Activated CD4-positive, alpha-beta T cell treated with anti-CD3 and anti-CD28 coated beads for 36 hours (primary cell): ENCODE results near the gene REST. TPM values are rescaled to one million over a fixed set of nuclear protein-coding genes. Genes with fewer than 3 reads are reported as not detected.

Source experiments
- ATAC-seq: fragments of 200-7000 bp; cut with Tn5 transposase; one replicate; pipeline ENCODE4 v1.10.0; 2021; ENCODE audit warnings: mild to moderate bottlenecking, moderate library complexity
- CTCF ChIA-PET: fragments of 350-600 bp; sonication (Branson Sonifier 250); formaldehyde crosslinking; loops from one replicate; lab custom pipeline; 2021; ENCODE audit warnings: antibody characterized with exemption; lab: Charles Lee
- POLR2A ChIA-PET: fragments of 350-600 bp; sonication (Branson Sonifier 250); formaldehyde crosslinking; loops from one replicate; lab custom pipeline; 2021; ENCODE audit warnings: antibody characterized with exemption, inconsistent platforms; lab: Charles Lee
- DNase-seq: peaks from one replicate; pipeline ENCODE4 v3.0.0-alpha.2; 2020
- H3K27ac Mint-ChIP-seq: one replicate; pipeline ENCODE4 v1.8.0; 2021; ENCODE audit warnings: mixed read lengths
- H3K27me3 Mint-ChIP-seq: one replicate; pipeline ENCODE4 v1.8.0; 2021; ENCODE audit warnings: mixed read lengths
- H3K36me3 Mint-ChIP-seq: one replicate; pipeline ENCODE4 v1.8.0; 2021; ENCODE audit warnings: low read depth, mixed read lengths
- H3K4me1 Mint-ChIP-seq: one replicate; pipeline ENCODE4 v1.8.0; 2021; ENCODE audit warnings: mixed read lengths
- H3K4me3 Mint-ChIP-seq: one replicate; pipeline ENCODE4 v1.8.0; 2021; ENCODE audit warnings: mild to moderate bottlenecking, moderate library complexity, mixed read lengths
- H3K9me3 Mint-ChIP-seq: one replicate; pipeline ENCODE4 v1.8.0; 2021; ENCODE audit warnings: low read depth, mixed read lengths
- intact Hi-C, 2 experiments: fragments of 100-400 bp; cut with DNase I in 1 of 2; cut with micrococcal nuclease in 1 of 2; formaldehyde crosslinking; loops; one replicate each; pipeline versions ENCODE4 v1.14.2 to v1.15.1; 2022 to 2024; cut with DNase I, micrococcal nuclease
- total RNA-seq, 2 experiments: library from RNA; stranded (reverse); gene quantifications; one replicate each; pipeline ENCODE4 v1.2.3, GENCODE V29; 2021

REST gene
- total RNA-seq, 2 experiments from 2014 or later = 44.0 to 44.9 TPM

DNA sequence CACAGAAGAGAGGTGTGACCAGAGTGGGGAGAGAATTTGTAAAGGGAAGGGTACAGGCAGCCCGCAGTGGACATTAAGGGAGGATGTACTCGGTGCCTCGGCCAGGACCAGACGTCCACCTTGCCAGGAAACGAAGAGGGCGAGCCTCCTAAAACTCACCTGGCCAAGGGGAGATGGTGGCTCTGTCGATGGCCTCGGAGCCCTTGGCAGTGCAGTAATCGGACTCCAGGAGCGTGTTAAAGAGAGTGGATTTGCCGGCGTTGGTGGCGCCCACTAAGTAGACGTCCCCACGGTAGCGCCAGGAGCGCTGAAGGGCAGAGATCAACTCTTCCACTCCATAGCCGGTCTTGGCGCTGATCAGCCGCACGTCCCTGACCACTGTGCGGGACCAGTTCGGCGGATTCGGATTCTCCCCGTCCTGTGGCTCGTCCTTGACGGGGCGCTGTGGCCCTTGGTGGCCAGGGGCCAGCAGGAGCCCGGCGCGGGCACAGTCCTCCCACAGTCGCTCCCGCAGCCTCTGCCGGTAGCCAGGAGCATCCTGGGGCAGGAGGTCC lies 68.7 kb downstream of the REST start:
- Mint-ChIP-seq H3K4me3 (peak overlapping the region; percentile 88), H3K36me3 (peaks cover 63% of the 10 kb centered on the region), H3K4me1 (peaks cover 51% of the 10 kb centered on the region), H3K27ac (peak overlapping the region; percentile 76), H3K9me3 (peaks cover 15% of the 10 kb centered on the region), H3K27me3 (no peaks in the 10 kb centered on the region)
- DNase-seq (peak; percentile 26), ATAC-seq (no peak)
- POLR2A ChIA-PET = interaction anchor here (0.6 to 4.2 kb wide), 4 partner anchors 11 to 1404 kb away, joined by 3 to 28 read pairs (median 10); partner anchors contain the start of genes PAICS, PPAT and REST
- intact Hi-C loops = loop anchor here (5.0 kb wide), 6 partner anchors 159 to 1429 kb away; partner anchors contain the start of genes AASDH (in 1 of the 2), CLOCK (in 1 of the 2) and EXOC1 (in 1 of the 2)
- CTCF ChIA-PET = interaction anchor here (2.9 kb wide), 1 partner anchor 68 kb away, joined by 19 read pairs; the partner anchor contains the start of gene REST

DNA sequence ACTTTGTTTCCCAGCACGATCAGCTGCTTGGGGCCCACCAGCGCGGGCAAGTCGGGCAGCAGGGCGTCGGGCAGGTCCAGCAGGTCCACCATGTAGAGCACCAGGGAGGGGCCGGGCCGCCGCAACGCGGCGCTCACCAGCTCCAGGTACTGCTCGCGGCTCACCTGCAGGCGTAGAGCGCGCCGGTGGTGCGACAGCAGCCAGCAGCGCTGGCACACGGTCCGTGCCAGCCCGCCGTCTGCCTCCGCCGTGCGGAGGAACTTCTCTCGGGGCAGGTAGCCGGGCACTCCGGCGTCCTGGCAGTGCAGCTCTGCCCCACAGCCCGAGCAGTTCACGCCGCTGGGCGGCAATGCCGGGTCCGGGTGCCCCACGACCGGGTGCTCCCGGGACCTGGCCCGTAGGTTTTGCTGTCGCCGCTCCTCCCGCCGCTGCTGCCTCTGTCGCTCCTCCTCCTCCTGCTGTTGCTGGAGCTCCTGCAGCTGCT lies 69.2 kb downstream of the REST start:
- Mint-ChIP-seq H3K4me1 (peaks cover 52% of the 10 kb centered on the region), H3K4me3 (peak overlapping the region; percentile 88), H3K27ac (peak overlapping the region; percentile 97), H3K27me3 (no peaks in the 10 kb centered on the region), H3K36me3 (peaks cover 65% of the 10 kb centered on the region), H3K9me3 (peaks cover 15% of the 10 kb centered on the region)
- DNase-seq (peak; percentile 71), ATAC-seq (peak; percentile 14)
- ChIA-PET POLR2A (interaction anchor here (0.8 to 4.2 kb wide), 7 partner anchors 11 to 590 kb away, joined by 3 to 28 read pairs (median 6); partner anchors contain the start of genes AASDH, PAICS, PPAT and REST), CTCF (interaction anchor here (1.0 to 2.9 kb wide), 3 partner anchors 12 to 69 kb away, joined by 3 to 19 read pairs (median 3); partner anchors contain the start of gene REST)
- intact Hi-C loops = loop anchor here (1.0 to 5.0 kb wide), 11 partner anchors 68 to 1582 kb away; partner anchors contain the start of genes AASDH (in 2 of the 2), PAICS (in 2 of the 2), CLOCK (in 1 of the 2) and EXOC1 (in 1 of the 2)

DNA sequence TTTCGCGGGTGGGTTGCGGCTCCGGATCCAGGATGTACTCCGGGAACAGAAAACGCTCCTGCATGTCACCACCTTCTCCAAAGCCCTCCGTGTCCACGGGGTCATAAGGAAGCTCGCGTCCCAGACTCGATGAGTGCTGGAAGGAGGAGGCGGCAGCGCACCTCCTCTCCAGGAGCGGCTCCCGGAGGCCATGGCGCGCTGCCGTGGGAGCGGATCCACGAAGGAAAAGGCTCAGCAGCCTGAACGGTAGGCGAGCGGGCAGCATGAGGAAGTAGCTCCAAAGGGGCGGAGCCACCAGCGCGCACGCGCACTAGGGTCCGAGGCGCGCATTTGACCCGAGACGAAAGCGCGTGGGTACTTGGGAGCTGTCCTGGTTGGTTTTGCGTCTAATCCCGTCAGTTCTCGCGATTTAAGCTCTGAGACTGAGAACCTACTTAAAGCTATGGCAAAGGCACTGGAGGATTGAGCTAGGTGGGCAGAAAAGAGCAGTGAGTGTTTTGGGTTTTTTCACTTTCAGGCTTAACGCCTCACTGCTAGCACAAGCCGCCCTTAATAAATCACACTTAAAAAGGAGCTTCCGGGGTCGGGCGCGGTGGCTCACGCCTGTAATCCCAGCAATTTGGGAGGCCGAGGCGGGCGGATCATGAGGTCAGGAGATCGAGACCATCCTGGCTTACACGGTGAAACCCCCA lies 69.8 kb downstream of the REST start, which contains the start of gene NOA1:
TSS of gene NOA1 (minus strand) at position 286 of the 692 bp plus-strand sequence. CDS start at position 265, 21 bp downstream.
- DNase-seq = peak; percentile 98
- ATAC-seq = peak; percentile 84
- ChIA-PET POLR2A (interaction anchor here (0.8 to 4.2 kb wide), 9 partner anchors 12 to 590 kb away, joined by 3 to 28 read pairs (median 4); partner anchors contain the start of genes AASDH, PAICS, PPAT and REST), CTCF (interaction anchor here (1.0 to 2.9 kb wide), 6 partner anchors 11 to 1536 kb away, joined by 3 to 19 read pairs (median 3); partner anchors contain the start of genes PAICS and REST)
- peaks cover 51% of the 10 kb centered on the region for H3K4me1 Mint-ChIP-seq
- peaks cover 12% of the 10 kb centered on the region for H3K9me3 Mint-ChIP-seq
- H3K27me3 Mint-ChIP-seq = no peaks in the 10 kb centered on the region
- H3K36me3 Mint-ChIP-seq = peaks cover 62% of the 10 kb centered on the region
- peak within 1 kb of the TSS; percentile 97 for H3K27ac Mint-ChIP-seq
- intact Hi-C loops = loop anchor here (1.0 to 5.0 kb wide), 14 partner anchors 68 to 1582 kb away; partner anchors contain the start of genes AASDH (in 2 of the 2), EXOC1 (in 2 of the 2), PAICS (in 2 of the 2) and CEP135 (in 1 of the 2)
- peak within 1 kb of the TSS; percentile 88 for H3K4me3 Mint-ChIP-seq

DNA sequence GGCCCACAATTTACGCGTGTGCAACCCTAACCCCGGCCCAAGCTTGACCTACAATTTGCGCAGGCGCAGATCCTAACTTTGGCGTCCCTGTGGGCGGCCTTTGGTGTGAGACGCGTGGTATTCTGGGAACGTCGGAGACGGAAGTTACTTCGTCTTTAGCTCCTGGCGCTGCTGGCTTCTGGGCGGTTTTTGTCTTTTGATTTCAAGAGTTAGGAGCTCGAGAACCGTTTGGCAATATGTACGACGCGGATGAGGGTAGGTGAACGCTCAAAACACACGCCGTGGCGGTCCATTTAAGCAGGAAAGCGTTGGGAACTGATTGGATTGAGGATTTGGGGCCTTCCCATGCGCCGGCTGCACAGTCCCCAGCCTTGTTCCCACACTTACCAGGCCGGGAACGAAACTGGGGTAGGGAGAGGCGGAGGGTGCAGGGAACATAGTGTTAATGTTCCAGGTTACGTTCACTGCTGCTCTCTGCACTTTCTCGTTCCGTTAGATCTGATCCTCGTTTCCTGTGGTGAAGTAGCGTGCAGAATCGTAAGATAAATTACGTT lies 71.1 kb downstream of the REST start, which contains the start of gene POLR2B:
TSS of gene POLR2B (plus strand) at position 147 of the 554 bp plus-strand sequence. CDS start at position 237, 90 bp downstream.
- Mint-ChIP-seq H3K36me3 (peaks cover 53% of the 10 kb centered on the region), H3K27me3 (no peaks in the 10 kb centered on the region), H3K9me3 (peaks cover 4% of the 10 kb centered on the region), H3K27ac (peak within 1 kb of the TSS; percentile 97), H3K4me1 (peaks cover 45% of the 10 kb centered on the region), H3K4me3 (peak within 1 kb of the TSS; percentile 88)
- DNase-seq (peak; percentile 95), ATAC-seq (peak; percentile 51)
- CTCF ChIA-PET = interaction anchor here (1.1 to 2.9 kb wide), 5 partner anchors 12 to 1537 kb away, joined by 3 to 19 read pairs (median 5); partner anchors contain the start of genes PAICS and REST
- intact Hi-C loops = loop anchor here (1.0 to 5.0 kb wide), 9 partner anchors 162 to 1432 kb away; partner anchors contain the start of genes EXOC1 (in 2 of the 2), AASDH (in 1 of the 2), CEP135 (in 1 of the 2) and CLOCK (in 1 of the 2)
- POLR2A ChIA-PET = interaction anchor here (0.6 to 4.2 kb wide), 6 partner anchors 29 to 592 kb away, joined by 3 to 28 read pairs (median 8); partner anchors contain the start of genes AASDH, PAICS, PPAT and REST

DNA sequence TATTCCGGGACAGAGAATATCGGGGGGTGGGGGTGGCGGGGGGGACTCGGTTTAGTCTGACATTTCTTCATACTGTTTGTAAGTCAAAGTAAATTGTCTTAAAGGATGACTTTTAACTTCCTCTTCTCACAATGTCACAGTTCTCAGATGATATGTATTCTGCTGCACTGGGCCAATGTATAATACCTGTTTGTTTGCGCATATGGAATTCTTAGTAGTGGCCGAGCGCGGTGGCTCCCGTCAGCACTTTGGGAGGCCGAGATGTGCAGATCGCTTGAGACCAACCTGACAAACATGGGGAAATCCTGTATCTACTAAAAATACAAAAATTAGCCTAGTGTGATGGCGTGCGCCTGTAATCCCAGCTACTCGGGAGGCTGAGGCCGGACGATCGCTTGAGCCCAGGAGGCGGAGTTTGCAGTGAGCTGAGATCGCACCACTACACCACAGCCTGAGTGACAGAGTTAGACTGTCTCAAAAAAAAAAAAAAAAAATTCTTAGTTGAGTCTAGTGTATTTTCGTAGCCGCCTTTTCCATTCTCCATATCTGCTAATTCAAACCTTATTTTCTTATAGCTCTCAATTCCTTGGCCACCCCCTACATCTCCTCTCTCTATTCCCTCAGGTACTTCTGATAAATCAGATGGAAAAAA lies 71.8 kb downstream of the REST start:
- Mint-ChIP-seq H3K27ac (peak overlapping the region; percentile 96), H3K4me1 (peaks cover 45% of the 10 kb centered on the region), H3K27me3 (no peaks in the 10 kb centered on the region), H3K9me3 (no peaks in the 10 kb centered on the region), H3K4me3 (peak overlapping the region; percentile 88), H3K36me3 (peaks cover 46% of the 10 kb centered on the region)
- DNase-seq (peak; percentile 79), ATAC-seq (peak; percentile 8)
- CTCF ChIA-PET = interaction anchor here (0.6 to 2.9 kb wide), 4 partner anchors 28 to 371 kb away, joined by 3 to 19 read pairs (median 6); partner anchors contain the start of gene REST
- intact Hi-C loops = loop anchor here (2.0 to 5.0 kb wide), 7 partner anchors 162 to 1432 kb away; partner anchors contain the start of genes EXOC1 (in 2 of the 2), AASDH (in 1 of the 2) and CLOCK (in 1 of the 2)
- POLR2A ChIA-PET = interaction anchor here (0.6 to 4.2 kb wide), 5 partner anchors 9 to 543 kb away, joined by 3 to 28 read pairs (median 7); partner anchors contain the start of genes PAICS, PPAT, REST and SPINK2

DNA sequence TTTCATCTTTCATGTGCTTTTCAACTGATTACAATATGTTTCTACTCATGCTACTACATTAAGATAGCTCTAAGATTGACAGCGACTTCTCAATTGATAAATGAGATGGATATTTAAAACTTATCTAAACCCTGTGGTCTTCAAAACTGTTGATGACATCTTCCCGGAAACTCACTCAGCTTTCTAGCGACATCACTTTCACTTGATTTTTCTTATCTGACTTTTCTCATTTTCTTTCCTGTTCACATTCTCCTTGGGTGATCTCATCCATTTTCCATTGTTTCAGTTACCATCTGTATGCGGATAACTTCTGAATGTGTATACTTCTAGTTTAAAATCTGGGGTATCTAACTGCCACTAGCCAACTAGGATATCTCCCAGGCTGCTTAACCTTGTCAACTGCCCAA lies 74.1 kb downstream of the REST start:
- H3K4me3 Mint-ChIP-seq = peak overlapping the region; percentile 88
- no peak for ATAC-seq
- H3K27me3 Mint-ChIP-seq = no peaks in the 10 kb centered on the region
- intact Hi-C loops = no loop called here
- ChIA-PET POLR2A (interaction anchor here (0.6 to 0.7 kb wide), 2 partner anchors 38 to 546 kb away, joined by 4 to 5 read pairs; partner anchors contain the start of gene PAICS), CTCF (interaction anchor here (0.6 to 1.0 kb wide), 2 partner anchors 8 to 75 kb away, joined by 3 read pairs; no protein-coding TSS in a partner anchor)
- peaks cover 46% of the 10 kb centered on the region for H3K36me3 Mint-ChIP-seq
- H3K9me3 Mint-ChIP-seq = no peaks in the 10 kb centered on the region
- peak overlapping the region; percentile 75 for H3K27ac Mint-ChIP-seq
- no peak for DNase-seq
- peaks cover 44% of the 10 kb centered on the region for H3K4me1 Mint-ChIP-seq

DNA sequence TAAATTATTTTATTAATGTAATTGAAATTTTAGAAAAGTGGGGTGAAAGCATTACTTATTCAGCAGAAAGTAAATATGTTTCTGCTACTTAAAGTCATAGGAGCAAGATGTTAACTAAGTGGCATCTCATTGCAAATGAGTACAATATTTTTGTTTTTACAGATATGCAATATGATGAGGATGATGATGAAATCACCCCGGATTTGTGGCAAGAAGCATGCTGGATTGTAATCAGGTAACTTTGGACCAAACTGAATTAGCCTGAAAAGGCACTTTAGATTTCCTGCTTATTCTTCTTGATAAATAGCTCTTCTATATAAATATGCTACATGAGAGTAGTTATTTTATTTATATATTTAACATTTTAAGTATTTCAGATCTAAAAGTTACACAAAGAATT lies 78.5 kb downstream of the REST start:
- no peaks in the 10 kb centered on the region for H3K27me3 Mint-ChIP-seq
- H3K4me3 Mint-ChIP-seq = no peak overlapping the region
- intact Hi-C loops = no loop called here
- no peak overlapping the region for H3K27ac Mint-ChIP-seq
- POLR2A ChIA-PET = no interaction called here
- DNase-seq (no peak), ATAC-seq (no peak)
- no peaks in the 10 kb centered on the region for H3K9me3 Mint-ChIP-seq
- peaks cover 49% of the 10 kb centered on the region for H3K4me1 Mint-ChIP-seq
- CTCF ChIA-PET = no interaction called here
- H3K36me3 Mint-ChIP-seq = peaks cover 62% of the 10 kb centered on the region

DNA sequence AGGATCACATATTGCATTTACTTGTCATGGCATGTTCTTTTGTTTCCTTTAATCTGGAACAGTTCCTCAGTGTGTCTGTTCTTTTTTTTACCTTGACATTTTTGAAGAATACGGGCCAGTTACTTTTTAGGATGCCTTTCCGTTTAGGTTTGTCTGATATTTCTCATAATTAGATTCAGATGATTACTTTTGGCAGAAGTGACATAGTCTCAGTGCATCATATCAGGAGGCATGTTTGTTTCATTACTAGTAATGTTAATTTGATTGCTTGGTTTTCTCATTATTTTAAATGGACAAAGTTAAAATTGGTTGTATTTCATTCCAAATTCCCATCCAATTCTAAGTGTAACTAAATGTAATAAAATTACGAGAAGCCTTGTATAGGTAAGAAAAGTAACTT lies 79.3 kb downstream of the REST start:
- Mint-ChIP-seq H3K27me3 (no peaks in the 10 kb centered on the region), H3K36me3 (peaks cover 63% of the 10 kb centered on the region), H3K4me3 (no peak overlapping the region), H3K4me1 (peaks cover 48% of the 10 kb centered on the region), H3K27ac (no peak overlapping the region), H3K9me3 (no peaks in the 10 kb centered on the region)
- POLR2A ChIA-PET = no interaction called here
- intact Hi-C loops = no loop called here
- CTCF ChIA-PET = no interaction called here
- no peak for ATAC-seq
- no peak for DNase-seq

DNA sequence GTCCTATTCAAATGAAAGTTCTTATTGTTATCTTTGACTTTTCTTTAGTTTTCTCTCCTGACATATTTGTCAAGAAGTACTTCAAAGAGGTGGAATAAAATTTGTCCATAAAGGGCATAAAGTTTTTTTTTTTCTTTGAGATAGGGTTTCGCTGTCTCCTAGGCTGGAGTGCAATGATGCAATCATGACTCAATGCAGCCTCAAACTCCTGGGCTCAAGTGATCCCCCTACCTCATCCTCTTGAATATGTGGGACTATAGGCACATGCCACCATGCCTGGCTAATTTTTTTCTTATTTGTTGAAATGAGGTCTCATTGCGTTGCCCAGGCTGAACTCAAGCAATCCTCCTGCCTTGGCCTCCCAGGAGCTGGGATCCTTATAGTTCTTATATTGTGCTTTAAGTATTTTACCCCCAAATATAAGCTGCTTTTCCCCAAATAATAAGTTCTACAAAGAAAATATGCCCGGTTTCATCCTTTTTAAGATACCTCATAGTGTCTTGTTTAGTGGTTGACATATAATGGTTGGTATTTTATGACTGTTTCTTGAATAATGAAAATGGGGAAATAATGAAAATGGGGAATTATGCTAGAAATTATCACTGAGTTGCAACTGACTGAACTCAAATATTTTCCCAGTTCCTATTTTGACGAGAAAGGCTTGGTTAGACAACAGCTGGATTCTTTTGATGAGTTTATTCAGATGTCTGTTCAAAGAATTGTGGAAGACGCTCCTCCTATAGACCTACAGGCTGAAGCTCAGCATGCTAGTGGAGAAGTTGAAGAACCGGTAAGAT lies 82.6 kb downstream of the REST start:
- POLR2A ChIA-PET = interaction anchor here (0.6 kb wide), 1 partner anchor 791 kb away, joined by 3 read pairs; no protein-coding TSS in a partner anchor
- CTCF ChIA-PET = interaction anchor here (0.6 to 0.8 kb wide), 2 partner anchors 9 kb away, joined by 3 read pairs; no protein-coding TSS in a partner anchor
- no peaks in the 10 kb centered on the region for H3K27me3 Mint-ChIP-seq

More for the DNA sequence above, 82.6 kb downstream of the REST start:
- Mint-ChIP-seq H3K36me3 (peaks cover 74% of the 10 kb centered on the region), H3K4me3 (no peak overlapping the region), H3K27ac (peak overlapping the region; percentile 56), H3K4me1 (peaks cover 34% of the 10 kb centered on the region), H3K9me3 (no peaks in the 10 kb centered on the region)
- DNase-seq = no peak
- intact Hi-C loops = loop anchor here in 1 of 2 experiments (5.0 kb wide), 1 partner anchor 37 kb away; no protein-coding TSS in a partner anchor
- ATAC-seq = no peak
